HCT116 (cell line): ENCODE measurements around the gene KCNB1. TPM values are rescaled to one million over a fixed set of nuclear protein-coding genes. Genes with fewer than 3 reads are reported as not detected.

Experiments used
- ATAC-seq: fragments of 200-7000 bp; cut with Tn5 transposase; 2 replicates; pipeline ENCODE4 v1.9.1; 2020; ENCODE audit warnings: mild to moderate bottlenecking, moderate library complexity
- BruUV-seq: library from RNA; stranded (reverse); fragments of 400-500 nt; replicated peaks from 2 replicates; lab custom pipeline; 2021; lab: Mats Ljungman, UMichigan
- CTCF ChIA-PET: fragments of 300-600 bp; sonication (Branson Sonifier 250); formaldehyde crosslinking; loops from one replicate; lab custom pipeline; 2021; ENCODE audit warnings: antibody characterized with exemption; lab: Charles Lee
- POLR2A ChIA-PET: fragments of 300-600, 350-600 bp; sonication (Branson Sonifier 250); formaldehyde crosslinking; loops from one replicate; lab custom pipeline; 2021; ENCODE audit warnings: antibody characterized with exemption; lab: Charles Lee
- RAD21 ChIA-PET, 2 experiments: fragments of 300-600 bp; sonication (Branson Sonifier 250); formaldehyde crosslinking; loops; one replicate each; lab custom pipeline; 2023; ENCODE audit warnings: low total read pairs in 2 of 2; ENCODE audit not compliant: uncharacterized antibody in 2 of 2, unreplicated experiment in 2 of 2, low non-redundant PET in 1 of 2; lab: Charles Lee
- DNase-seq: peaks from one replicate; pipeline ENCODE4 v3.0.0-alpha.2; 2010; ENCODE audit warnings: low read depth, low spot score
- H2AFZ ChIP-seq: fragments of 200-600 bp; shearing (Covaris generic), sonication (generic); 2 replicates; pipeline ENCODE4 v1.6.1; 2017; ENCODE audit warnings: low read depth, mixed run types, mixed read lengths, antibody characterized with exemption, low read length; ENCODE audit not compliant: poor library complexity, severe bottlenecking
- H3K27ac ChIP-seq: 2 replicates; pipeline ENCODE4 v1.5.1; 2012; ENCODE audit warnings: low read depth, low read length
- H3K27me3 ChIP-seq: fragments of 200-600 bp; sonication (generic); 2 replicates; pipeline ENCODE4 v1.6.1; 2016; ENCODE audit warnings: mixed run types, low read length, mixed read lengths; ENCODE audit not compliant: insufficient read depth
- H3K36me3 ChIP-seq, 2 experiments: fragments of 200-500 bp in 1 of 2; fragments of 200-600 bp in 1 of 2; sonication (Bioruptor generic) in 1 of 2; sonication (generic) in 1 of 2; 2 replicates each; pipeline versions ENCODE4 v1.5.1 to v1.6.1; 2014 to 2016; ENCODE audit warnings: low read length in 2 of 2, inconsistent platforms in 1 of 2, mixed read lengths in 1 of 2, mixed run types in 1 of 2; ENCODE audit not compliant: insufficient read depth in 2 of 2, control insufficient read depth in 1 of 2
- H3K4me1 ChIP-seq, 2 experiments: fragments of 200-600 bp in 1 of 2; sonication (generic) in 1 of 2; 2 replicates each; pipeline versions ENCODE4 v1.5.1 to v1.6.1; 2012 to 2017; ENCODE audit warnings: low read length in 2 of 2, inconsistent platforms in 1 of 2, mild to moderate bottlenecking in 1 of 2, mixed read lengths in 1 of 2, mixed run types in 1 of 2, moderate library complexity in 1 of 2; ENCODE audit not compliant: insufficient read depth in 2 of 2, control insufficient read depth in 1 of 2
- H3K4me2 ChIP-seq: fragments of 200-600 bp; sonication (generic); 2 replicates; pipeline ENCODE4 v1.6.1; 2017; ENCODE audit warnings: mixed run types, low read length, mixed read lengths
- H3K4me3 ChIP-seq, 2 experiments: fragments of 200-600 bp in 1 of 2; sonication (generic) in 1 of 2; replicated peaks in 1 of 2; 2 replicates each; pipeline ENCODE4 v1.5.1; 2011 to 2016; ENCODE audit warnings: low read length in 2 of 2, control low read depth in 1 of 2, low read depth in 1 of 2, mild to moderate bottlenecking in 1 of 2, mixed read lengths in 1 of 2, mixed run types in 1 of 2
- H3K79me2 ChIP-seq: fragments of 200-600 bp; sonication (generic); 2 replicates; pipeline ENCODE4 v1.6.1; 2017; ENCODE audit warnings: mild to moderate bottlenecking, mixed run types, low read length, moderate library complexity, mixed read lengths; ENCODE audit not compliant: insufficient read depth
- H3K9ac ChIP-seq: fragments of 200-600 bp; sonication (generic); 2 replicates; pipeline ENCODE4 v1.6.1; 2016; ENCODE audit warnings: low read length, mixed read lengths
- H3K9me2 ChIP-seq: fragments of 200-600 bp; sonication (generic), shearing (Covaris generic); 2 replicates; pipeline ENCODE4 v1.6.1; 2017; ENCODE audit warnings: mixed run types, mild to moderate bottlenecking, moderate library complexity; ENCODE audit not compliant: insufficient read depth
- H3K9me3 ChIP-seq, 2 experiments: fragments of 200-500 bp in 1 of 2; fragments of 200-600 bp in 1 of 2; sonication (Bioruptor generic) in 1 of 2; sonication (generic) in 1 of 2; 2 replicates each; pipeline ENCODE4 v1.6.1; 2014 to 2017; ENCODE audit warnings: low read length in 2 of 2, mixed read lengths in 2 of 2, inconsistent platforms in 1 of 2, low read depth in 1 of 2, mild to moderate bottlenecking in 1 of 2, mixed run types in 1 of 2, moderate library complexity in 1 of 2; ENCODE audit not compliant: control insufficient read depth in 1 of 2, insufficient read depth in 1 of 2
- H4K20me1 ChIP-seq: fragments of 200-600 bp; sonication (generic), shearing (Covaris generic); 2 replicates; pipeline ENCODE4 v1.6.1; 2017; ENCODE audit warnings: mixed run types, mild to moderate bottlenecking, moderate library complexity; ENCODE audit not compliant: insufficient read depth
- ATF3 ChIP-seq: IDR thresholded peaks from 2 replicates; pipeline ENCODE4 v1.6.1; 2012
- EGR1 ChIP-seq: IDR thresholded peaks from 2 replicates; pipeline ENCODE4 v1.6.1; 2012; ENCODE audit warnings: low read depth
- EZH2 ChIP-seq: fragments of 200-600 bp; sonication (generic); IDR thresholded peaks from 2 replicates; pipeline ENCODE4 v1.6.1; 2017; ENCODE audit warnings: antibody characterized with exemption, mixed run types
- FOSL1 ChIP-seq: IDR thresholded peaks from 2 replicates; pipeline ENCODE4 v1.6.1; 2012; ENCODE audit warnings: low read depth
- JUND ChIP-seq: IDR thresholded peaks from 2 replicates; pipeline ENCODE4 v1.6.1; 2012
- POLR2AphosphoS5 ChIP-seq: IDR thresholded peaks from 2 replicates; pipeline ENCODE4 v1.6.1; 2011; ENCODE audit warnings: mild to moderate bottlenecking, low read depth, low read length, moderate library complexity
- SIN3A ChIP-seq: IDR thresholded peaks from 2 replicates; pipeline ENCODE4 v1.6.1; 2012; ENCODE audit warnings: low read depth
- SRF ChIP-seq: IDR thresholded peaks from 2 replicates; pipeline ENCODE4 v1.6.1; 2012; ENCODE audit warnings: low read depth
- TCF7L2 ChIP-seq: IDR thresholded peaks from 2 replicates; pipeline ENCODE4 v1.7.0; 2011; ENCODE audit warnings: borderline replicate concordance, inconsistent platforms; ENCODE audit not compliant: insufficient read depth, insufficient read length; ENCODE audit errors: extremely low read depth
- ZBTB33 ChIP-seq: IDR thresholded peaks from 2 replicates; pipeline ENCODE4 v1.6.1; 2011; ENCODE audit warnings: mild to moderate bottlenecking, low read length, moderate library complexity; ENCODE audit not compliant: insufficient replicate concordance; ENCODE audit errors: extremely low read depth
- ZFX ChIP-seq: fragments of 450-650 bp; IDR thresholded peaks from 2 replicates; pipeline ENCODE4 v1.6.1; 2017
- ZNF274 ChIP-seq: fragments of 200-500 bp; sonication (Bioruptor generic); IDR thresholded peaks from 2 replicates; pipeline ENCODE4 v1.6.1; 2014; ENCODE audit warnings: mild to moderate bottlenecking, low read depth, low read length, inconsistent platforms
- intact Hi-C: fragments of 100-400 bp; cut with micrococcal nuclease; formaldehyde crosslinking; loops from 2 replicates; pipeline ENCODE4 v1.10.0; 2022
- total RNA-seq: library from RNA; stranded (reverse); gene quantifications from one replicate; pipeline ENCODE4 v1.2.1, GENCODE V29; 2021; ENCODE audit not compliant: unreplicated experiment
- TF ChIP-seq, protein P1 (sequence below), 3 experiments: fragments of 200-600 bp in 1 of 3; sonication (generic) in 1 of 3; IDR thresholded peaks in 2 of 3; conservative IDR thresholded peaks in 1 of 3; 2 replicates each; pipeline ENCODE4 v1.5.1; 2012 to 2017; ENCODE audit warnings: low read depth in 2 of 3, low read length in 2 of 3, antibody characterized with exemption in 1 of 3, borderline replicate concordance in 1 of 3, control low read depth in 1 of 3, mild to moderate bottlenecking in 1 of 3, mixed read lengths in 1 of 3, mixed run types in 1 of 3, moderate library complexity in 1 of 3; ENCODE audit not compliant: insufficient read depth in 1 of 3

KCNB1 gene
- total RNA-seq, 1 experiment from 2014 or later, result 0.79 TPM

DNA sequence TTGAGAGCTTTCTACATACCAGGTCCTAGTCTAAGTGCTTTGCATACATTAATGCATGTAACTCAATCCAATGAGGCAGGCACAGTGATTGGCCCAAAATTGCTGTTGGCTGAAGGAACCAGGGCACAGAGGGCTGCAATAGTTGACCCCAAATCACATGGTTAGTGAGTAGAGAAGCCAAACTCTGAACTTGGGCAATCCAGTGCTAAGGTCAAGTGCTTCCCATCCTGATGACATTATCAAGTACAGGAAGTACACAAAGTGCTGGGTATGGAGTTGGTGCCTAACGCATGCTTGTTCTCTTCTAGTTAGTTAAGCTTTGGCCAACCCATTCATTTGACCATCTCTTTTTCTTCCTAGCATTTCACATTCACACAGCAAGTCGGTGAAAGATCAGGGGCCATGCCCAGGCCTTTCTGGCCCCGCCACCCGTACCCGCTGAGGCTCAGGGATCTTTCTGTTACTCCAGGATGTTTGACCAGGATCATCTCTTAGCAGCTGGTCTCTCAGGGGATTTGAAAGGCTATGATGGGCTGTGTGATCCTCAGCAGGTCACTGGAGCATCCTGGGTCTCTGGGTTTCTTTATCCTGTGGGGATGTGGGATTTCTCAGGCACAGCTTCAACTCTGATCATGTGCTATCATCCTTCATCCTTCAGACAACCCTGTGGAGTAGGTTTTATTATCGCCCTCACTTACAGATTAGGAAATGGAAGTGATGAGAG, 7.0 kb downstream of the KCNB1 start:
- H3K9me3 ChIP-seq, result no peaks in the 10 kb centered on the region
- peak overlapping the region; percentile 7; the same call in 1 of the 2 replicates for H3K4me2 ChIP-seq
- H2AFZ ChIP-seq, result no peak overlapping the region
- H3K9me2 ChIP-seq, result no peaks in the 10 kb centered on the region
- intact Hi-C loops, result no loop called here
- DNase-seq, result no peak
- peaks cover 0 to 7% of the 10 kb centered on the region in 2 experiments; a peak in 1 of 4 replicates for H3K4me1 ChIP-seq
- H3K36me3 ChIP-seq, result no peaks in the 10 kb centered on the region
- no peak overlapping the region for H3K9ac ChIP-seq
- ChIA-PET CTCF (no interaction called here), RAD21 (no interaction called here)
- no peaks in the 10 kb centered on the region for H3K79me2 ChIP-seq
- H3K27ac ChIP-seq, result no peak overlapping the region
- no peak overlapping the region for H3K4me3 ChIP-seq
- peaks cover 6% of the 10 kb centered on the region; the same call in 1 of the 2 replicates for H3K27me3 ChIP-seq
- ATAC-seq, result no peak
- no peak for TF ChIP-seq ZNF274
- no peak for TF ChIP-seq TCF7L2
- TF ChIP-seq FOSL1, result no peak
- TF ChIP-seq, protein P1, sequence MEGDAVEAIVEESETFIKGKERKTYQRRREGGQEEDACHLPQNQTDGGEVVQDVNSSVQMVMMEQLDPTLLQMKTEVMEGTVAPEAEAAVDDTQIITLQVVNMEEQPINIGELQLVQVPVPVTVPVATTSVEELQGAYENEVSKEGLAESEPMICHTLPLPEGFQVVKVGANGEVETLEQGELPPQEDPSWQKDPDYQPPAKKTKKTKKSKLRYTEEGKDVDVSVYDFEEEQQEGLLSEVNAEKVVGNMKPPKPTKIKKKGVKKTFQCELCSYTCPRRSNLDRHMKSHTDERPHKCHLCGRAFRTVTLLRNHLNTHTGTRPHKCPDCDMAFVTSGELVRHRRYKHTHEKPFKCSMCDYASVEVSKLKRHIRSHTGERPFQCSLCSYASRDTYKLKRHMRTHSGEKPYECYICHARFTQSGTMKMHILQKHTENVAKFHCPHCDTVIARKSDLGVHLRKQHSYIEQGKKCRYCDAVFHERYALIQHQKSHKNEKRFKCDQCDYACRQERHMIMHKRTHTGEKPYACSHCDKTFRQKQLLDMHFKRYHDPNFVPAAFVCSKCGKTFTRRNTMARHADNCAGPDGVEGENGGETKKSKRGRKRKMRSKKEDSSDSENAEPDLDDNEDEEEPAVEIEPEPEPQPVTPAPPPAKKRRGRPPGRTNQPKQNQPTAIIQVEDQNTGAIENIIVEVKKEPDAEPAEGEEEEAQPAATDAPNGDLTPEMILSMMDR (IDR thresholded peaks at IDR 0.05 in 2 of 3, conservative IDR thresholded peaks at IDR 0.05 in 1 of 3; ENCODE audit: borderline replicate concordance in 1 of 3, insufficient read depth in 1 of 3, low read depth in 2 of 3, low read length in 2 of 3), result no peak
- TF ChIP-seq EZH2, result no peak
- TF ChIP-seq POLR2AphosphoS5, result no peak
- TF ChIP-seq EGR1, result no peak
- no peak for TF ChIP-seq ZFX
- TF ChIP-seq SRF, result no peak
- no peak for TF ChIP-seq ATF3
- no peak for TF ChIP-seq ZBTB33
- no peak for TF ChIP-seq SIN3A
- TF ChIP-seq JUND, result no peak
- TF ChIP-seq, all 23 proteins: peak for 0
- no TSS peak for BruUV-seq
- no peaks in the 10 kb centered on the region for H4K20me1 ChIP-seq
- POLR2A ChIA-PET, result no interaction called here
